H1 (cell line): ENCODE data around the gene TCF7. TPM values are rescaled to one million over a fixed set of nuclear protein-coding genes. Genes with fewer than 3 reads are reported as not detected.

Experiments
- EGR1 ChIP-seq: IDR thresholded peaks from 2 replicates; pipeline ENCODE4 v1.6.1; 2011; ENCODE audit warnings: low read depth, low read length, borderline replicate concordance
- FOSL1 ChIP-seq: IDR thresholded peaks from 2 replicates; pipeline ENCODE4 v1.6.1; 2011; ENCODE audit warnings: mild to moderate bottlenecking, low read depth, low read length, moderate library complexity; ENCODE audit not compliant: insufficient read depth
- PHF8 ChIP-seq: fragments of 200-600 bp; sonication (generic); conservative IDR thresholded peaks from 2 replicates; pipeline ENCODE4 v1.7.1; 2012; ENCODE audit warnings: low read depth, mild to moderate bottlenecking, inconsistent platforms, low read length, moderate library complexity
- POLR2AphosphoS5 ChIP-seq: IDR thresholded peaks from 2 replicates; pipeline ENCODE4 v1.6.1; 2011; ENCODE audit warnings: low read depth, low read length
- RNF2 ChIP-seq: fragments of 200-900, 300-1000 bp; sonication (generic); IDR thresholded peaks from 2 replicates; pipeline ENCODE4 v1.7.1; 2016; ENCODE audit warnings: borderline replicate concordance, low read depth, mild to moderate bottlenecking, antibody characterized with exemption, low read length; ENCODE audit not compliant: poor library complexity, severe bottlenecking; ENCODE audit errors: missing control alignments
- SAP30 ChIP-seq: fragments of 300-600 bp; sonication (generic); IDR thresholded peaks from 2 replicates; pipeline ENCODE4 v1.7.1; 2012; ENCODE audit warnings: low read length, moderate library complexity, mild to moderate bottlenecking, inconsistent platforms; ENCODE audit not compliant: insufficient read depth, insufficient replicate concordance
- SRF ChIP-seq: IDR thresholded peaks from 2 replicates; pipeline ENCODE4 v1.6.1; 2011; ENCODE audit warnings: mild to moderate bottlenecking, low read depth, low read length, moderate library complexity
- polyA plus RNA-seq, 7 experiments: library from polyadenylated mRNA; depleted of rRNA in 3 of 7; stranded (reverse) in 5 of 7; unstranded in 2 of 7; fragments of >200 nt in 5 of 7; fragments of 200-250 nt in 2 of 7; gene quantifications; 1 replicate in 5 of 7; 2 replicates in 1 of 7; 4 replicates in 1 of 7; pipeline versions ENCODE4 v1.2.1 to v1.2.3, GENCODE V29; 2011 to 2013; ENCODE audit warnings: missing spikeins in 2 of 7, mixed read lengths in 2 of 7
- total RNA-seq: library from RNA; stranded (reverse); fragmentation: NEBNext Ultra II Directional; extraction: Animal tissue kit (Norgen Biotek cat#: 25700); gene quantifications from 2 replicates; pipeline ENCODE4 v1.2.1, GENCODE V29; 2021
- TF ChIP-seq, protein P1 (sequence below): IDR thresholded peaks from 2 replicates; pipeline ENCODE4 v1.6.1; 2012; ENCODE audit warnings: inconsistent platforms

TCF7 gene
- total and polyA plus RNA-seq, 2 of the 8 experiments (the other 6 are each of a cell fraction or from before 2014, with no cell fraction given), result 4.7 to 8.5 TPM

DNA sequence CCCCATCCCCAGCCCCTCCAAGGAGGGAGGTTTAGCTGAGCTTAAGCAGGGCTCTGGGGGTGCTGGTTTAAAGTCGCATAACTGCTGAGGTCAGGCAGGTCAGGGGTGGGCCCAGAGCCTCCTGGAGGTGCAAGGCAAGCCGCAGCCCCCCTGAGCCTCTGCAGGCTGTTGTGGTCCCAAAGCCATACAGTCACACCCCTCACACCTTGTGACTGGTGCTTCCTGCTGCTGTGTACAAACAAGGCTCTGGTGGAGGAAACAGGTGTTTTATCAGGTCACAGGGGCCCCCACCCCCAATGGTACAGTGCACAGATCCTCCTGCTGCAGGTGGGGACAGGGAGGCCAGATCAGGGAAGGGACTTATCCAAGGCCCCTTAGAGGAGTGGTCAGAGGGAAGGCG is 8.0 kb downstream of the TCF7 start (continued):
- TF ChIP-seq, protein P1, sequence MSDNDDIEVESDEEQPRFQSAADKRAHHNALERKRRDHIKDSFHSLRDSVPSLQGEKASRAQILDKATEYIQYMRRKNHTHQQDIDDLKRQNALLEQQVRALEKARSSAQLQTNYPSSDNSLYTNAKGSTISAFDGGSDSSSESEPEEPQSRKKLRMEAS, result no peak
- TF ChIP-seq EGR1, result no peak
- no peak for TF ChIP-seq RNF2
- no peak for TF ChIP-seq PHF8
- TF ChIP-seq FOSL1, result no peak
- TF ChIP-seq SRF, result no peak
- TF ChIP-seq SAP30, result no peak
- TF ChIP-seq POLR2AphosphoS5, result no peak
